Spleen (tissue), 11 donors: ENCODE data around the gene GPR156. TPM values are rescaled to one million over a fixed set of nuclear protein-coding genes. Genes with fewer than 3 reads are reported as not detected.

Experiments used
- DNase-seq: peaks from one replicate; pipeline ENCODE4 v3.0.0-alpha.2; 2020
- H3K27ac ChIP-seq, 8 donors: fragments of 200-600 bp; sonication (generic) in 7 of 8; 1 replicate in 4 of 8; 2 replicates in 4 of 8; pipeline versions ENCODE4 v1.5.0 to v1.8.0; 2016 to 2021; ENCODE audit warnings: inconsistent platforms in 4 of 8, mild to moderate bottlenecking in 4 of 8, moderate library complexity in 1 of 8
- H3K27me3 ChIP-seq, 7 donors: fragments of 200-600 bp; sonication (generic) in 6 of 7; replicated peaks in 1 of 7; 1 replicate in 4 of 7; 2 replicates in 3 of 7; pipeline versions ENCODE4 v1.5.0 to v1.8.0; 2016 to 2021; ENCODE audit warnings: inconsistent platforms in 3 of 7, mild to moderate bottlenecking in 1 of 7
- H3K36me3 ChIP-seq, 6 donors: fragments of 200-600 bp; sonication (generic) in 5 of 6; 1 replicate in 4 of 6; 2 replicates in 2 of 6; pipeline versions ENCODE4 v1.5.0 to v1.8.0; 2016 to 2021; ENCODE audit warnings: inconsistent platforms in 2 of 6
- H3K4me1 ChIP-seq, 6 donors: fragments of 200-600 bp; sonication (generic) in 5 of 6; 1 replicate in 3 of 6; 2 replicates in 3 of 6; pipeline versions ENCODE4 v1.5.0 to v1.8.0; 2016 to 2021; ENCODE audit warnings: inconsistent platforms in 3 of 6
- H3K4me3 ChIP-seq, 8 donors: fragments of 200-600 bp; sonication (generic) in 7 of 8; 1 replicate in 4 of 8; 2 replicates in 4 of 8; pipeline versions ENCODE4 v1.5.0 to v1.8.0; 2016 to 2021; ENCODE audit warnings: inconsistent platforms in 4 of 8, mild to moderate bottlenecking in 4 of 8, moderate library complexity in 2 of 8
- H3K9me3 ChIP-seq, 8 donors: fragments of 200-600 bp; sonication (generic) in 7 of 8; 1 replicate in 4 of 8; 2 replicates in 4 of 8; pipeline versions ENCODE4 v1.5.0 to v1.8.0; 2016 to 2021; ENCODE audit warnings: inconsistent platforms in 4 of 8
- CTCF ChIP-seq, 11 experiments: fragments of 200-600 bp in 7 of 11; fragments of 450-650 bp in 4 of 11; sonication (generic) in 4 of 11; IDR thresholded peaks in 8 of 11; conservative IDR thresholded peaks in 3 of 11; 1 replicate in 7 of 11; 2 replicates in 4 of 11; pipeline versions ENCODE4 v1.4.0 to v1.8.0; 2016 to 2021; ENCODE audit warnings: antibody characterized with exemption in 11 of 11, inconsistent platforms in 4 of 11, mild to moderate bottlenecking in 1 of 11
- POLR2A ChIP-seq, 3 donors: fragments of 450-650 bp; IDR thresholded peaks; one replicate each; pipeline ENCODE4 v1.5.1; 2017; ENCODE audit warnings: antibody characterized with exemption in 3 of 3, mild to moderate bottlenecking in 1 of 3
- POLR2AphosphoS5 ChIP-seq, 3 donors: sonication (generic); formaldehyde crosslinking; IDR thresholded peaks; one replicate each; pipeline ENCODE4 v1.5.1; 2017; ENCODE audit warnings: antibody characterized with exemption in 3 of 3
- WGBS, 5 donors: extraction: QIAGEN DNeasy Blood & Tissue Kit in 3 of 5; methylation state at CpG; one replicate each; pipeline versions ENCODE4 v1.1.5 to v1.1.7; 2013 to 2018; 5-methylcytosine and 5-hydroxymethylcytosine counted together
- intact Hi-C: fragments of 100-400 bp; cut with DNase I; formaldehyde crosslinking; loops from one replicate; pipeline ENCODE4 v1.15.0; 2023; ENCODE audit warnings: low total_unique reads
- polyA plus RNA-seq, 3 donors: library from polyadenylated mRNA; stranded (reverse); fragments of 200-250 nt; gene quantifications; one replicate each; pipeline ENCODE4 v1.2.1, GENCODE V29; 2013
- total RNA-seq, 7 donors: library from RNA; depleted of rRNA in 3 of 7; stranded (reverse); fragments of >200 nt in 3 of 7; fragmentation: NEBNext Ultra II Directional in 4 of 7; extraction: Animal tissue kit (Norgen Biotek cat#: 25700) in 4 of 7; gene quantifications; one replicate each; pipeline versions ENCODE4 v1.1.0 to v1.2.1, GENCODE V29; 2016 to 2021
- donor health status: healthy with polysubstance abuse.
- donor health status: DM: no; HTN: no; CAD: no; lungs with moderate emphysema.
- donor health status: DM: no; HTN: no; CAD: no.
- donor health status: Bipolar disorder and iron deficiency.
- donor health status: healthy.
- donor health status: DM: no; HTN: no; CAD: no.
- donor health status: DM: yes; HTN: yes; CAD: no.

GPR156 gene
- total and polyA plus RNA-seq, 10 donors, result 0.03 to 0.41 (median 0.18) TPM; not detected in 4

- no peak for DNase-seq
- peaks cover 0 to 9% (median 3%) of the 10 kb centered on the region in 6 donors for H3K4me1 ChIP-seq
- H3K4me3 ChIP-seq, result no peak overlapping the region
- H3K27me3 ChIP-seq, result no peaks in the 10 kb centered on the region
- TF ChIP-seq CTCF (IDR thresholded peaks at IDR 0.05 in 8 of 11, conservative IDR thresholded peaks at IDR 0.05 in 3 of 11), result no peak
- no peak overlapping the region for H3K27ac ChIP-seq
- no peaks in the 10 kb centered on the region for H3K36me3 ChIP-seq
- intact Hi-C loops, result no loop called here
- no peaks in the 10 kb centered on the region for H3K9me3 ChIP-seq
- WGBS, 5 donors, result 43 to 77% (median 64%) methylated on average over 3 of the region's 3 CpGs
Observed at GRCh38 chr3:120145542-120146285, 139.3 kb downstream of the GPR156 start.

GRCh38 chr3:120144267-120144666, 140.8 kb downstream of the GPR156 start:
- 70 to 85% (median 83%) methylated on average over 4 of the region's 4 CpGs for WGBS, 5 donors
- TF ChIP-seq POLR2A (IDR thresholded peaks at IDR 0.05) (no peak), POLR2AphosphoS5 (IDR thresholded peaks at IDR 0.05) (no peak), CTCF (IDR thresholded peaks at IDR 0.05 in 8 of 11, conservative IDR thresholded peaks at IDR 0.05 in 3 of 11) (no peak)
- no peak for DNase-seq
- Histone ChIP-seq H3K4me3 (no peak overlapping the region), H3K27ac (no peak overlapping the region), H3K27me3 (no peaks in the 10 kb centered on the region), H3K9me3 (peaks cover 0 to 6% (median 0%) of the 10 kb centered on the region in 8 donors), H3K36me3 (no peaks in the 10 kb centered on the region), H3K4me1 (peaks cover 0 to 9% (median 3%) of the 10 kb centered on the region in 6 donors)
- intact Hi-C loops, result no loop called here

GRCh38 chr3:120143676-120144075, 141.3 kb downstream of the GPR156 start:
- no peak for TF ChIP-seq POLR2AphosphoS5 (IDR thresholded peaks at IDR 0.05)
- no peak overlapping the region for H3K27ac ChIP-seq
- peaks cover 0 to 9% (median 3%) of the 10 kb centered on the region in 6 donors for H3K4me1 ChIP-seq
- intact Hi-C loops, result no loop called here
- H3K4me3 ChIP-seq, result no peak overlapping the region
- H3K9me3 ChIP-seq, result peaks cover 0 to 6% (median 0%) of the 10 kb centered on the region in 8 donors
- DNase-seq, result no peak
- 80 to 100% (median 95%) methylated on average over 2 of the region's 2 CpGs for WGBS, 5 donors
- H3K36me3 ChIP-seq, result no peaks in the 10 kb centered on the region
- no peaks in the 10 kb centered on the region for H3K27me3 ChIP-seq

DNA sequence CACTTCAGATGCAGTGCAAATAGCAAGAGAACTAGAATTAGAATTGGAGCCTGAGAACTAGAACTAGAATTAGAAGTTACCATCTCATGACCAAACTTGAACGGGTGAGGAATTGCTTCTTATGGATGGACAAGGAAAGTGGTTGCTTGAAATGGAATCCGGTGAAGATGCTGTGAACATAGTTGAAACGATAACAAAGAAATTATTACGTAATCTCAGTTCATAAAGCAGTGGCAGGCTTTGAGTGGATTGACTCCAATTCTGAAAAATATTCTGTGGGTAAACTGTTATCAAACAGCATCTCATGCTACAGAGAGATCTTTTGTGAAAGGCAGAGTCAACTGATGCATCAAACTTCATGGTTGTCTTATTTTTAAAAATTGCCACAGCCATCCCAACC, 142.8 kb downstream of the GPR156 start:
- 82 to 95% (median 92%) methylated on average over 4 of the region's 4 CpGs for WGBS, 5 donors
- Histone ChIP-seq H3K4me1 (peaks cover 0 to 2% (median under 1%) of the 10 kb centered on the region in 6 donors), H3K27me3 (no peaks in the 10 kb centered on the region), H3K36me3 (no peaks in the 10 kb centered on the region), H3K9me3 (peaks cover 0 to 6% (median 0%) of the 10 kb centered on the region in 8 donors), H3K4me3 (no peak overlapping the region), H3K27ac (no peak overlapping the region)
- TF ChIP-seq CTCF (IDR thresholded peaks at IDR 0.05 in 8 of 11, conservative IDR thresholded peaks at IDR 0.05 in 3 of 11) (no peak), POLR2AphosphoS5 (IDR thresholded peaks at IDR 0.05) (no peak), POLR2A (IDR thresholded peaks at IDR 0.05) (no peak)
- intact Hi-C loops, result no loop called here
- no peak for DNase-seq
